GM20431 (cell line): ENCODE measurements around the gene PRLR.
"Not testable (repeated sequence)": the region's sequence is repeated elsewhere in the genome, so short reads cannot be mapped to it uniquely, and the experiment has no call there.

Source experiments
- in situ Hi-C: fragments of 300-500 bp; cut with MseI, MboI; formaldehyde crosslinking; loops from one replicate; pipeline ENCODE4 v1.15.0; 2020; ENCODE audit warnings: low sequenced_read_pairs; ENCODE audit not compliant: unreplicated experiment

The PRLR gene

DNA sequence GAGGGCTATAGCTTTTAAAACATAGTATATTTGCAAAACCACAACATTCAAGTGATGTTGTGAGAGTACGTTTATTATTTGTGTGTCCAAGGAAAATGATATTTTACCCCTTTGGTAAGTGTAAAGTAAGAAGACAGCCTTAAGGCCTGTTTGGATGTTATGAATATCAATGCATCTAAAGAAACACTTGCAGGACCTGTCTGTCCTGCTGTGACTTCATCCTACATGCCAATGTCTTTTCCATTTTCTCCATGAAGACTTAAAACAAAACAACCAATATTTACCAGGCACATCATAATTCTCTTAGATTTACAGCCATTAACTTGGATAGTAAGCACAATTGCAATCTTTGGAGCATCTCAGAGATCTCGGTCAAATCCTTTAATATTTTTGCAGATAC is 29.0 kb downstream of the PRLR start:
- in situ Hi-C loops: no loop called here

- in situ Hi-C loops: no loop called here
Measured at GRCh38 chr5:35199886-35200285, 30.4 kb downstream of the PRLR start.

DNA sequence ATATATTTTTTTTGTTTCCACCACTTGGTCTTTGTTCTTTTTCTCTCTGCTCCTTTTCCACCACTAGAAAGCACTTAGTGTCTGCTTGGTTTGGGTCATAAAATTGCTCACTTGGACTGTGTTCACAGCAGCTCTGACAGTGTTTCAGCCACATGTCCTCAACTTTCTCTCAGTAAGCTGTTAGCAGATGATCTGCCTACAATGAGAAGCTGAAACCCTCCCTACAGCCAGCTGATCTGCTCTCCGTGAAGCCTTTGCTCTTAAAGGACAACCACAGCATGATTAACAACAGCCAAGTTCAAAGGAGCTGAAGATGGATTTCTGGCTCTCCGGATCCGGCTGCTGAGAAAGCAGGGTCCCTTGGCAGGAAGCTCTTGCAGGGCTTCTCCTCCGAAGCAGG is 31.6 kb downstream of the PRLR start:
- in situ Hi-C loops: no loop called here

DNA sequence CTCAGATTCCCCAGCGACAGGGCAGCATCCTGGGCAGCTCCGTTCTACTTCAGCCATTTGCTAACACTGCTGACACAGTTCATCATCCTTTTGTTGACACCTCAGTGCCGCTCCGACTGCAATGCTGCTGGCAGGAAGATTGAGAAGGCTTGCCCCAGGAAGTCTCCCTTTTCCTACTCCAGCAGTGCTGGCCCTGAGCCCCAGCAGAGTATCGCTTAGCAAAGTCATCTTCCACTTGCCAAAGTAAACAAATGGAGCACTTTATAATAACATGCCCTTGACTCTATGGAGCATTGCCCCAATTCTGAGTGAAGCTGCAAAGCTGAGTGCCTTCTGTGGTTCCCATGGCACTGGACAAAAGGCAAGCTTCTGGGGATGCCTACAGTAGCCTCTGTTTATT is 32.2 kb downstream of the PRLR start:
- in situ Hi-C loops: no loop called here

DNA sequence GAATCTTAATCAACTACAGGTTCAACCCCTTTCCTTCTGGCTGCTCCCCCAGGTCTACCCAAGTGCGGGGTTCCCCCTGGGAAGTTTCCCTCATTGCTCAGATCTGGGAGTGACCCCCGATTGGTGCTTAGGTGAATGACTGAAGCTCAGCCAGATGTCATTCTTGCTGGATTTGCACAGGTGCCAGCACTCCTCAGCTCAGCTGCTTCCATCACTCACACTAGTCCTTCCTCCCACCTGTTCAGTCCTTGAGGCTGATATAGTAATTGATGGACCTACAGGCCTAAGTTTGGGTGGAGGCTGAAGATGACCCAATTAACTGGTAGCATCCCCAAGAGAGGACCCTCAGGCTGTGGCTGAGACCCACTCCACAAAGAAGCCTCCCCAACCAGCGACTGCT is 32.9 kb downstream of the PRLR start:
- in situ Hi-C loops: no loop called here

DNA sequence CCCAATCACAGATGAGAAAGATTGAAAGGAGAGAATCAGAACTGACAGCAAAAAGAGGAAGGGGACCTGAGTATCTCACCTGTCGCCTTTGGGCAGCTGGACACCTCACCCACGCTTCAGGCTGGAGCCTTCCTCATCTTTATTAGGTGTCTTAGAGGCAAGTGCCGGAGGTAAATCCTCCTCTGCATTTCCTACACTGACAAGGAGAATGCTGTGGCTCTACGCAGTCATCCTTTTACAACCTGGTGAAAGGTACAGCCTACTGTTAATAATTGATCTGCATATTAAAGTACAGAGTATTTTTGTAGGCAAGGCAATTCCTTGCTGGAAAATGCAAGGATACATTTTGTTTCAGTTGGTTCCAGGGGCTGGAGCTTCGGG is 34.8 kb downstream of the PRLR start:
- in situ Hi-C loops: no loop called here

DNA sequence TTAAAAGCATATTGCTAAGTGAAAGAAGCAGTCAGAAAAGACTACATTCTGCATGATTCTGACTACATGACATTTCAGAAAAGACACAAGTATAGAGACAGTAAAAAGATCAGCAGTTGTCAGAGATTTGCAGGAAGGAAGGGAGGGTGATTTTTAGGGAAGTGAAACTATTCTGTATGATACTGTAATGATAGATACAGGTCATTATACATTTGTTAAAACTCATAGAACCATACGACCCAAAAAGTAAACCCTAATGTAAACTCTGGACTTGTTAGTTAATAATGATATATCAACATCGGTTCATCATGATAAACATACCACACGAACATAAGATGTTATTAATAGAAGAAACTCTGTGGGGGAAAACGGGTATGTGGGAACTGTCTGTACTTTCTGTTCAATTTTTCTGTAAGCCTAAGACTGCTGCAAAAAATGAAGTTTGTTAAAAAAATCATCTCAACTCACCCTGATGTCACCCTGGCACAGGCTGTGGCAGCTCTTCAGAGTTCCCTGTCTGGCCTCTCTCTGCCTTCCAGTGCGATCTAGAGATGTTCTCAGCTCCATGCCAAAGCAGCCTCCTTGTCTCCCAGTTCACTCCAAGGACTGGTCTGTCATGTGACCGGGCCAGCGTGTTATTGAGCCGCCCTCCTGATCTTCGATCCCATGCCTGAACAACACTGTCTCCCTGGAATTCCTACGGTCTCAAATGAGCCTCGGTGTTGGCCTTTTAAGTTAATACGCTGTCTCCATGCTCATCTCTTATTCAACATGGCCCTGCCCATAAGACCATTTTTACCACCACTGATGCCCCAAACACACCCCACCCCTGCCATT is 35.4 kb downstream of the PRLR start:
- in situ Hi-C loops: no loop called here

DNA sequence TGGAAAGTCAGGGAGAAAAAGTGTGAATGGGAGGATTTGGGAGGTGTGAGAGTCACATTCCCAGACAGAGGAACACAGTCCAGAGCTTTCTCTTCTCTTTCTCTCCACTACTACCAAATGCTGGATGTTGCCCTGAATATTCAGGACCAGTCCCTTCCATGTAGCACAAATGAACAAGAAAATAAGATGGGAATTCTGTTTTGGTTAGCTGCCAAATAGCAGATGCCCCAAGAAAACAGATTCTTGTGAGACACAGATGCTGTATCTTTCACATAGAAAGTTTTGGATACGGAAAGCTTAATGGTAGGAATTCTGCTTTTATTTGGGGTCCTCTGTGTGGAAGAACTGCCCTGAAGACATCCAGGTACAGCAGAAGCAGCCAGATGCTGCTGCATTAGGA is 37.8 kb downstream of the PRLR start:
- in situ Hi-C loops: no loop called here

DNA sequence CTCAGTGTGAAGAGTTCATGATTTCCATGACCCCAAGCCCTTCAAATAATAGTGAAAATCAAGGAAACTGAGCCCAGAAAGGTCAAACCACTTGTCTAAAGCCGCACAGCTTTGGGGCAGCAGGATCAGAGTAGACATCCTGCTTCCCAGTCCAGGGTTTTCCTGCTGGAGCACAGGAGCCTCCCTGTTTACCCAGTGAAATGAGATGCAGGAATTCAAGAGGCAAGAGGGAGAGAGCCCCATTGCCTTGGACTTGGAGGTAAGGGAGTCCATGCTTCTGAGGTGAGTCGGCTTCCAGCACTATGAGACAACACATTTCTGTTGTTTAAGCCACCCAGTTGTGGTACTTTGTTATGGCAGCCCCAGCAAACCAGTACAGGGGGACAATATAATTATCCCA is 40.5 kb downstream of the PRLR start:
- in situ Hi-C loops: not testable (repeated sequence)

DNA sequence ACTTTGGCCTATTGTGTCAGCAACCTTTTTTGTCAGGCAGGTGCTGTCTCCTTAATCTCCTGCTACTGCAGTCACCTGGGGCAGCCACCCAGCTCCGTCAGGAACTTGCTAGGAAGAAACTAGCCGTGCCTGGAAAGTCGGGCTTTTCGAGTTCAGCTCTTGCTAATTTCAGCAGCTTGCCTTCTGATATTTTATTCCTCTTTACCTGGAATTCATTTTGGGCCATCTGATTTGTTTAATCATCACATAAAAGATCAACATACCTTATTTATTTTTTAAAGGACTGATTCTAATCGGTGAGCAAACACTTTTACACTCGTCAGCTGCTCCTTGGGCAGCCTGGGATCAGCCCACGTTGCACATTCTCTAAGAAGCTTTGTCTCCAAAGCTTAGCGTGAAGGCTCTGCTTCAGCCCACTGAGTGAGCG is 42.2 kb downstream of the PRLR start:
- in situ Hi-C loops: no loop called here

GRCh38 chr5:35187621-35188020 is 42.7 kb downstream of the PRLR start:
- in situ Hi-C loops: not testable (repeated sequence)

DNA sequence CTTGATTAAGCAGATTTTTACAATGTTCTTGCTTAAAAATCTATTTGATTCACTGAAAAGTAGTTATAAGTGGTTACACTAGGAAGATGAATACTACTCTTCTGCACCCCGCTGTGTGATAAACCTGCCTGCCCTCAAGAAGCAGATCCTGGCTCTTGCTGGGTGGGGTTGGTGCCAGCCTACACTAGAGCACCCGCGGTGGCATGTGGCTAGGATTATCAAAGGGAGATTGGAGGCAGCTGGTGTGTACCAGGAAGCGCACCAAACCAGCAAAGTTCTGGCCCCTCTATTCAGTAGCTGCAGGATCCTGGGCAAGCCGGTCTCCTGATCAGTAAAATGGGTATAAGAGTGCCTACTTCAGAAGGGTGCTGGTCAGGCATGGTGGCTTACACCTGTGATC is 43.5 kb downstream of the PRLR start:
- in situ Hi-C loops: no loop called here

- in situ Hi-C loops: no loop called here
Measured at GRCh38 chr5:35185518-35185917, 44.8 kb downstream of the PRLR start.

DNA sequence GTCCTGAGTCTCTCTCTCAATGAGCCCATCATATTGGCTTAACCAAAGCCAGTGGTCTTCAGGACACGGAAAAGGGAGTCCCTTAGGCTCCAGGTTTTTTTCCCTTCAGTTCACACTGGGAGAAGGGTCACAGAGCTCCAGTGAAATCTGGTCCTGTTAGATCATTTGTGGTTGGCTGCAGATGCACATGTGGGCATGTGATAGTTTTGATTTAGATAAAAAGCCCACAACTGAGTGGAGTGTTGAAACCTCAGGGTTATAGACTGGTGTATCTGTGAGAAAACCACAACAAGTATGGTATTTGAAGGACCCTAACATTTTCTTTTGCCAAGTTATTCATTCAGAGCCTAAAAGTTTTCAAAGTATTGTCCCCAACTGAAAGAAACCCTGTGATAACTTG is 46.7 kb downstream of the PRLR start:
- in situ Hi-C loops: no loop called here

- in situ Hi-C loops: no loop called here
Measured at GRCh38 chr5:35182910-35183535, 47.3 kb downstream of the PRLR start.

GRCh38 chr5:35182486-35182885 is 47.8 kb downstream of the PRLR start:
- in situ Hi-C loops: no loop called here

- in situ Hi-C loops: no loop called here
Measured at GRCh38 chr5:35180046-35180445, 50.2 kb downstream of the PRLR start.

DNA sequence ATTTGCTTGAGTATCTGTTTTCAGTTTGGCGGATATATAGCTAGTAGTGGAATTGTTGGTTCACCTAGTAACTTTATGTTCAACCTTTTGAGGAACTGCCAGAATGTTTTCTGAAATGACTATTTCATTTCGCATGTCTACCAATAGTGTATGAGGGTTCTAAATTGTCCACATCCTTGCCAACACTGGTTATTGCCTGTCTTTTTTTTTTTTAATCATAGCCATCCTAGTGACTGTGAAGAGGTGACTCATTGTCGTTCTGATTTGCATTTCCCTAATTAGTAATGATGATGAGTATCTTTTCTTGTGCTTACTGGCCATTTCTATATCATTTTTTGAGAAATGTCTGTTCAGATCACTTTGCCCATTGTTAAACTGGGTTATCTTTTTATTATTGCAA is 52.5 kb downstream of the PRLR start:
- in situ Hi-C loops: no loop called here

GRCh38 chr5:35172533-35172932 is 57.8 kb downstream of the PRLR start:
- in situ Hi-C loops: no loop called here

GRCh38 chr5:35171991-35172390 is 58.3 kb downstream of the PRLR start:
- in situ Hi-C loops: no loop called here

- in situ Hi-C loops: no loop called here
Measured at GRCh38 chr5:35171078-35171477, 59.2 kb downstream of the PRLR start.

DNA sequence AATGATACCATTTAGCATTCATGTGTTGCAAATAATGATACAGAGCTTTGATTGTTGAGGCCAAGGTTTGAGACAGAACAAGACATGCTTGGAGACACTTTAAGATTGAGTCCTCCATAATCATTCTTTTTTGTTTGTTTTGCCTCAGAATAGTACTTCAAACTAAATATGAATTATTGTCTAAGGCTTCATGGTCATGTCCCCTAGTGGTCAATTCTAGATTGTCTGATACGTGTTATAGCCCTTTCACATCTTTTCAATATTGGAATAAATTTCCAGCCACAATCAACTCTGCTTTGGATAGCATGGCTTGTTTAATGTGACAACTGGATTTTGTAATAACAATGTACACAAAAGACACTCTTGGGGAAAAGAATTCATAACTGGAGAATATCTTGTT is 64.2 kb downstream of the PRLR start:
- in situ Hi-C loops: no loop called here
